H1 (cell line): ENCODE data around the gene CD58.

Source experiments
- CHD2 ChIP-seq: IDR thresholded peaks from 2 replicates; pipeline ENCODE4 v1.6.1; 2012; ENCODE audit warnings: low read length, improper control_type of control experiment
- CTCF ChIP-seq, 3 experiments: IDR thresholded peaks; 1 replicate in 2 of 3; 2 replicates in 1 of 3; pipeline versions ENCODE4 v1.5.1 to v1.6.1; 2011; ENCODE audit warnings: low read length in 3 of 3, mild to moderate bottlenecking in 3 of 3, inconsistent platforms in 2 of 3, low read depth in 1 of 3, moderate library complexity in 1 of 3; ENCODE audit not compliant: insufficient read depth in 1 of 3; ENCODE audit errors: control extremely low read depth in 1 of 3
- HDAC6 ChIP-seq: IDR thresholded peaks from one replicate; pipeline ENCODE4 v1.7.1; 2012; ENCODE audit warnings: low read depth, mild to moderate bottlenecking, inconsistent platforms, low read length, moderate library complexity
- TAF1 ChIP-seq: IDR thresholded peaks from 2 replicates; pipeline ENCODE4 v1.6.1; 2011; ENCODE audit warnings: mild to moderate bottlenecking, low read depth, low read length

GRCh38 chr1:116533429-116533820 is 37.4 kb downstream of the CD58 start:
- TF ChIP-seq HDAC6 = no peak
- TF ChIP-seq CTCF (IDR thresholded peaks at IDR 0.05; ENCODE audit: control extremely low read depth in 1 of 3, insufficient read depth in 1 of 3, low read depth in 1 of 3, low read length in 3 of 3) = no peak
- TF ChIP-seq CHD2 = no peak
- no peak for TF ChIP-seq TAF1
